ENCODE data around the gene ANXA2. TPM values are rescaled to one million over a fixed set of nuclear protein-coding genes. Genes with fewer than 3 reads are reported as not detected.

Gene ANXA2
- total and polyA plus RNA-seq, 2 donors: 562 to 906 TPM

DNA sequence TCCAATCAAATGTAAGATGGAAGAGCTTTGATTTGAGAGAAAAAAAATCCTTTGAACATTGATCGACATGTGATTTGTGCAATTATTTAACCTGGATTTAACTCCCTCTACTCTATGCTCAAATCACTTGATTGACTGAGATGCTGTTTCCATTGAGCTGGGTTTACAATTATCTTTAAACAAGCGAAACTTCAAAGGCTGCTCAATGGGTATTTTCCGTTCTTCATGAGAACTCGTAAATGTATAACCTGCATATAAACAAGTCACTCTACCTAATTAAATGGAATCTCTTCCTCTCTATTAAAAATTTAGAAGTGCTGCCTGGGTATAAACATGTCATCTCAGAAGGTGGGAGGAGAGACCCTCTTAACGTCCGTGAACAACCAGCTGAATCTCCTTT, 71.9 kb downstream of the ANXA2 start:
- no peak overlapping the region for H3K4me3 ChIP-seq (ENCODE audit: low read depth, low read length)
- H3K27ac ChIP-seq (ENCODE audit: low read depth): no peak overlapping the region
- DNase-seq (ENCODE audit: extremely low spot score): no peak
- 27% methylated on average over 6 of the region's 6 CpGs for WGBS
- H3K36me3 ChIP-seq (ENCODE audit: insufficient read depth): no peaks in the 10 kb centered on the region
- no peaks in the 10 kb centered on the region for H3K4me1 ChIP-seq (ENCODE audit: insufficient read depth)

DNA sequence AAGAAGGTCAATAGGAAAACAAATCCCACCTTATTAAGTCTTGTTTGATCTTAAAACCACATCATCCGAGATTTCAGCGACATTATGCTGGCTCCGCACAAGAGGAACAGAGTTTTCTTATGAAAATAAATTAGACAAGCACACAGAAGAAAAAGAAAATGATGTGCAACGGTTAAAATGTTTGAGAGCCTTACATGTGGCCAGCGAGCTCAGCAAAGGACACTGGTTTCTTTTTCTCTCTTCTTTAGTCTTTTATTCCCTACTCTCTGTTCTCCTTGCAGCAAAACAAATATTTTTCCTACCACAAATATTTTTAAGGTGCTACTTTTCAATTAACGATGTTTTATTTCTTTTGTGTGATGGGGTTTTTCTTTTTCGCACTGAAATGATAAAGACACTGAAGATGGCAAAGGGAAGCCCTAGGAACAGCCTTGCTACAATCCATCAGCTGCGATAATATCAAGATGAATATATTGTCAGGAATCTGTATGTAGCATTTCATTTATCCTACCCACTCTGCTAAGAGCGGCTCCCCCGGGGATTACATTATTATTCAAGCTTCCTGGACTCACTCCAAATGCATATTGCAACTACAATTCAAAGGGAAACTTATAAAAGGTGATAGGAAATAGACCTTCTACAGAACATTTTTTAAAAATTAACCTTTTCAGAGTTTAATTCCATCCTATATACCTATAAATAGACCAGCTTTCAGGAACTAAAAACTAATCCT, 72.9 kb downstream of the ANXA2 start:
- DNase-seq (ENCODE audit: extremely low spot score): no peak
- Histone ChIP-seq H3K27ac (ENCODE audit: low read depth) (no peak overlapping the region), H3K36me3 (ENCODE audit: insufficient read depth) (no peaks in the 10 kb centered on the region), H3K4me1 (ENCODE audit: insufficient read depth) (no peaks in the 10 kb centered on the region), H3K4me3 (ENCODE audit: low read depth, low read length) (no peak overlapping the region)
- WGBS: 44% methylated on average over 10 of the region's 10 CpGs

DNA sequence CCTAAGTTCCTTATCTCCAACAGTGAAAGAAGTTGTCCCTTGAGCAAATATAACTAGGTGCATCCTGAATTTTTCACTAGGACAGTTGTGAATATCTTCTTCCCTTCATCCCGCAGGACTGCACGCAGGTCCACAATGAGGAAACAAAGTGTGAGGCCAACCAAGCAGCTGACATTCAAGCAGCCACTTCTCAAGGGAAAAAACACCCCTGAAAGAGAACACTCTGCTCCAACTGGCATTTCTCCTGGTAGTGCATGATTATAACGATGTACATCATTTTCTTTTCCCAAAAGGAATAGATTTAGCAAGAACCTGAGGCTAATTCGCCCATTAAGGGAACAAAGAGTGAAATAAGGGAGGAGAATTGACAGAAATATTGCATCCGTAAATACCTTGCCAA, 74.5 kb downstream of the ANXA2 start:
- Histone ChIP-seq H3K4me3 (ENCODE audit: low read depth, low read length) (no peak overlapping the region), H3K4me1 (ENCODE audit: insufficient read depth) (no peaks in the 10 kb centered on the region), H3K27ac (ENCODE audit: low read depth) (no peak overlapping the region), H3K36me3 (ENCODE audit: insufficient read depth) (no peaks in the 10 kb centered on the region)
- DNase-seq (ENCODE audit: extremely low spot score): no peak
- 55% methylated on average over 5 of the region's 5 CpGs for WGBS

DNA sequence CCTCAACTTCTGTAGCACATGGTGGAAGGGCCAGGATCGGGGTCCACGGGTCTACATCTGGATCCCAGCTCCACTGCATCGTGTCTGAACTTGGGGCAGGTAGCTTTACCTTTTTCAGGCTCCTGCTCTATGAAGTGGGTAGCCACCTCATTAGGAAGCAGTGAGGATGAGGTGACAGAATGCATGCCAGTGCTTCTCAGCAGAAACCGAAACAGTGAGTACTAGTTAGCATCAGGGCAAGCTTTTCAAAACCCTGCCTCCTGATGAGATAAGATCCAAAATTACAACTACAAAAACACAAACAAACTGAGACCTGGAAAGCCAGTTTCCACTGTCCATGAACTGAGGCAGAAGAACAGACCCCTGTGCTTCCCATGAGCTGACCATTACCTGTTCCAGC, 77.4 kb downstream of the ANXA2 start:
- 81% methylated on average over 4 of the region's 4 CpGs for WGBS
- Histone ChIP-seq H3K27ac (ENCODE audit: low read depth) (no peak overlapping the region), H3K36me3 (ENCODE audit: insufficient read depth) (no peaks in the 10 kb centered on the region), H3K4me3 (ENCODE audit: low read depth, low read length) (no peak overlapping the region), H3K4me1 (ENCODE audit: insufficient read depth) (no peaks in the 10 kb centered on the region)
- DNase-seq (ENCODE audit: extremely low spot score): no peak

DNA sequence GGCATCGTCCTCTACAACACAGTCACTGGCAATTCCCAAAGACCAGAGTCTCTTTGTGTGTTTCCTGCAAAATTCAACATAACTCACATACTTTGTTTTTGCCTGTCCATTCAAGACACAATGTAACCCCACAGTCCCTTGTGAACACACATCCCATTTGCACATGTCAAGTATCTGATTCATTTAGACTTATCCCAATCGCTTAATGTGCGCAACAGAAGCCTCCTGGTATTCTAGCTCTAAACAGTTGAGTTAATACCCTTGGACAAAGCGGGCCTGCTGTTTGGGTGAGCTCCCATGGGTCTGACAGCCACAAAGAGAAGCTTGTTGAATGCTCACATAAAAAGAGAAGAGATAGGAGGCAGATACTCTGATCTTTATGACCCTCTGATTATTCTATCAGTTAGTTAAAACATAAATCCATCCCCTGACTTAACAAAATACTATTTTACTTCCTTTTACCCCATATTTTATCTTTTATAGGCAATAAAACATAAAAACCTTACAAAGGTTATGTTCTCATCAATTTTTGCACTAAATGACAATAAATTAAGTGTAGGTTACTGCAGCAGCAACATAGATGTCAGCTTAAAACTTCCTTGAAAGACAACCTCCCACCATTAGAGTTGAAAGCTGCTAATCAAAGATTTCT, 79.4 kb downstream of the ANXA2 start:
- Histone ChIP-seq H3K36me3 (ENCODE audit: insufficient read depth) (no peaks in the 10 kb centered on the region), H3K27ac (ENCODE audit: low read depth) (no peak overlapping the region), H3K4me1 (ENCODE audit: insufficient read depth) (no peaks in the 10 kb centered on the region), H3K4me3 (ENCODE audit: low read depth, low read length) (no peak overlapping the region)
- DNase-seq (ENCODE audit: extremely low spot score): no peak
- WGBS: 69% methylated on average over 4 of the region's 4 CpGs

DNA sequence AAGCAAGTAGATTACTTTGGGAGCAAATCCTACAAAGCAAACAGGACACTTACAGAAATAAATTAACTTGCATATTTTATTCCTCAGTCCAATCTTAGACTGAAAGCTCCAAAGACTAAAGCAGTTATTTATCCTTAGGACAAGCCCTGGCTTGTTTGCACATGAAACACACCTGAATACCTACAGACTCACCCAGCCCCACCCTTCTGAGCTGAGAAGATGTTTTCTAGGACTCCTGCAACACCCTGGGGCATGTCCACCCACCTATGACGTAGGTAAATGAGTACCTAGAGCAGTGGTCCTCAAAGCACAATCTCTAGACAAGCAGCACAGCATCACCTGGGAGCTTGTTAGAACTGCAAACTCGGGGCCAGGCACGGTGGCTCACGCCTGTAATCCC, 80.8 kb downstream of the ANXA2 start:
- Histone ChIP-seq H3K4me3 (ENCODE audit: low read depth, low read length) (no peak overlapping the region), H3K27ac (ENCODE audit: low read depth) (no peak overlapping the region), H3K36me3 (ENCODE audit: insufficient read depth) (no peaks in the 10 kb centered on the region), H3K4me1 (ENCODE audit: insufficient read depth) (no peaks in the 10 kb centered on the region)
- WGBS: 65% methylated on average over 4 of the region's 4 CpGs
- DNase-seq (ENCODE audit: extremely low spot score): no peak

DNA sequence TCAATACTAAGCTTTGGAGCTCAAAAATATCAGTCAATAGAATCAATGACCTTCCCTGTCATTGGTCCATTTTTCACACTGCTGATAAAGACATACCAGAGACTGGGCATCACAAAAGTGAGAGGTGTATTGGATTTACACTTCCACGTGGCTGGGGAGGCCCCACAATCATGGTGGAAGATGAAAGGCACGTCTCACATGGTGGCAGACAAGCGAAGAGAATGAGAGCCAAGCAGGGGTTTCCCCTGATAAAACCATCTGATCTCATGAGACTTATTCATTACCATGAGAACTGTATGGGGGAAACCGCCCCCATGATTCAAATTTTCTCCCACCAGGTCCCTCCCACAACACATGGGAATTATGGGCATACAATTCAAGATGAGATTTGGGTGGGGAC, 81.9 kb downstream of the ANXA2 start:
- 40% methylated on average over 4 of the region's 4 CpGs for WGBS
- Histone ChIP-seq H3K4me1 (ENCODE audit: insufficient read depth) (no peaks in the 10 kb centered on the region), H3K36me3 (ENCODE audit: insufficient read depth) (no peaks in the 10 kb centered on the region), H3K27ac (ENCODE audit: low read depth) (no peak overlapping the region), H3K4me3 (ENCODE audit: low read depth, low read length) (no peak overlapping the region)
- DNase-seq (ENCODE audit: extremely low spot score): no peak

DNA sequence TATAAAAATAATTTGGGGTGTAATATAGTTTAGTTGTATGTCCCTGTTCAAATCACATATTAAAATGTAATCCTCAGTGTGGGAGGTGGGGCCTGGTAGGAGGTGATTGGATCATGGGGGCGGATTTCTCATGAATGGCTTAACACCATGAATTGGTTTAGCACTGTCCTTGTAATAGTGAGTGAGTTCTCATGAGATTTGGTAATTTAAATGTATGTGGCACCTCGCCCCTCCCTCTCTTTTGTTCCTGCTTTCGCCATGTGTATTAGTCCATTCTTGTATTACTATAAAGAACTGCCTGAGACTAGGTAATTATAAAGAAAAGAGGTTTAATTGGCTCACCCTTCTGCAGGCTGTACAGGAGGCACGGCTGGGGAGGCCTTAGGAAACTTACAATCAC, 83.9 kb downstream of the ANXA2 start:
- DNase-seq (ENCODE audit: extremely low spot score): no peak
- Histone ChIP-seq H3K27ac (ENCODE audit: low read depth) (no peak overlapping the region), H3K4me3 (ENCODE audit: low read depth, low read length) (no peak overlapping the region), H3K36me3 (ENCODE audit: insufficient read depth) (no peaks in the 10 kb centered on the region), H3K4me1 (ENCODE audit: insufficient read depth) (no peaks in the 10 kb centered on the region)
- WGBS: 74% methylated on average over 4 of the region's 4 CpGs

DNA sequence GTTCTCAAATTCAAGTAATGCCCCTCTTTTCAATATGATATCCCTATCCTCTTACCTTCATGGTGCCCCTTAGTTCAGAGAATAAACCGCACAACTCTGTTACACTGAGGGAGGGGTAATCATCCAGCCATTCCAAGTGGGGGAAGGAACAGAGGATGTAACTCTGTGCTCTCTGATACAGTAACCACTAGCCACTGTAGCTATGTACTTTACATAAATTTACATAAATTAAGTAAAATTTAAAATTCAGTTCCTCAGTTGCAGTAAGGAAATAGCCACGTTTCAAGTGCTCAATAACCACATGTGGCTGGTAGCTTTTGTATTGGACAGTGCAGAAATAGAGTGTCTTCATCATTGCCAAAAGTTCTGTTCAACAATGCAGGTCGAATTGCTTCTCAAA, 90.8 kb downstream of the ANXA2 start:
- Histone ChIP-seq H3K4me1 (ENCODE audit: insufficient read depth) (no peaks in the 10 kb centered on the region), H3K4me3 (ENCODE audit: low read depth, low read length) (no peak overlapping the region)
- 61% methylated on average over 3 of the region's 3 CpGs for WGBS

DNA sequence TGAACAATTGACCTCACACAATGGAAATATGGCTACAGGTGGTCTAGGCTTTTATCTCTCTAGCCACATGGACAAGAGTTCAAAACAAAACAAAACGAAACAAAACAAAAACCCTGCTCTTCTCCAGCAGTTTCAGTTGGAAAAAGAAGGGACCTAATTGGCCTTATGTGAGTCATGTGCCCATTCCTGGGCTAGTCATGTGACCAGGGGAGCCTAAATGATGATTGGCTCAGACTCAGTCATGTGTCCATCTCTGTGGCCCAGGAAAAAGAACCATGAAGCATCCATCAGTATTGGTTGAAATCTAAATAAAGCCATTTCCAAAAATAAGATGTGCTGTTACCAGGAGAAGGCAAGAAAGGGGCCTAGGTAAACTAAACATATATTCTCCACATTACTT, 96.8 kb downstream of the ANXA2 start:
- Histone ChIP-seq H3K4me3 (ENCODE audit: low read depth, low read length) (no peak overlapping the region), H3K4me1 (ENCODE audit: insufficient read depth) (no peaks in the 10 kb centered on the region), H3K27ac (ENCODE audit: low read depth) (no peak overlapping the region), H3K36me3 (ENCODE audit: insufficient read depth) (no peaks in the 10 kb centered on the region)
- DNase-seq (ENCODE audit: extremely low spot score): no peak
- 76% methylated on average over 1 of the region's 1 CpG for WGBS

More for the DNA sequence above, 90.8 kb downstream of the ANXA2 start:
- no peak for DNase-seq (ENCODE audit: extremely low spot score)
- H3K27ac ChIP-seq (ENCODE audit: low read depth): no peak overlapping the region
- H3K36me3 ChIP-seq (ENCODE audit: insufficient read depth): no peaks in the 10 kb centered on the region

DNA sequence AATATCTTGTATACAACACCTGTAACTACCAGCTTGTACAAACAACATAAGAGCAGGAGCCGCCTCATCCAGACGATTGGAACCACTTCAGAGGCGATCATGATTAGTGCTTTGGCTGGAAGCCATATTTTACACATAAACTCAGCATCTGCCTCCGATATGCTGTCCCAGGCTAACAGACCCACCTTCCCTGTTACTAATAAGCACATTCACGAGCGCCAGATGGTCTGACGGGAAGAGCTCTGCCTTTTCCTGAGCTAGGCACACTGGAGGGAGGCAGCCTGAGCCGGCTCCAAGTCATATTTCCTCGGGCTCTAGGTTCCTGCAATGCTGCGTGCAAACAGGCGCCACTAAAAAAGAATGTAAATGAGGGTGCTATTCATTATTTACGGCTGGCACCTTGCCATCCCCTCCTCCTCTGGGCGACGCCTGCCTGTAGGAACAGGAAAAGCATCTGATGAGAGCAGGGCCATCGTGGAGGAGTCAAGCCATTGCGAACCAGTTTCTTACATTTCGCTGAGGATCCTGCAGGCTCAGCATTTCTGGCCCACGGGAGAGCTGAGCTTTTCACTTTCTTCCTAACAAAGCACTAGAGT, 98.2 kb downstream of the ANXA2 start:
- WGBS: 50% methylated on average over 18 of the region's 18 CpGs
- no peak for DNase-seq (ENCODE audit: extremely low spot score)
- no peaks in the 10 kb centered on the region for H3K36me3 ChIP-seq (ENCODE audit: insufficient read depth)
- no peak overlapping the region for H3K4me3 ChIP-seq (ENCODE audit: low read depth, low read length)
- H3K27ac ChIP-seq (ENCODE audit: low read depth): no peak overlapping the region
- H3K4me1 ChIP-seq (ENCODE audit: insufficient read depth): no peaks in the 10 kb centered on the region

Small RNAs within 50 kb of the gene (small RNA-seq; reads per million reads assigned to genes)
- not detected for gene AC087385.3

Other genes starting within 250 kb of the ANXA2 start
- gene ICE2, start 81.2 kb upstream of the ANXA2 start, total RNA-seq: 123 TPM
- gene ICE2, start 81.2 kb upstream of the ANXA2 start, polyA plus RNA-seq: 18.7 TPM

Data from urinary bladder (tissue), 4 donors.